ENCODE data around the gene SLC35A5.

DNA sequence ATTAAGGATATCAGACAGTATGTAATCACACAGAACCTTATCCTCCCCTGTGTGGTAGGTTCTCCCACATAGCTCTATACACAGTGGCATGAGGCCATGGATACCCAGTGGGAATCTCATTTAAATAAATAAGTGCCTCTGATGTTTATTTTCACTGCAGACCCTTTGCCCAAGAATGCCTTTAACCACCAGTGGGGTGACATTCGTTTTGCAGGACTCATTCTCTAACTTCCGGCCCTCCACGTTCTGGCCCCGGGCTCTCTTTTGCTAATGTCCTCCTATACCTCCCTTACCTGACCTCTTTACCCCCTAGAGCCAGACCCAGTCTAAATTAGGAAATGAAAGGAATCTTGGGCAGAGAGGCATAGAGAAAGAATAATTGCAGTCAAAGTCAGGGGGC is 70.8 kb downstream of the SLC35A5 start:
- TF ChIP-seq POLR2AphosphoS5 (IDR thresholded peaks at IDR 0.05; ENCODE audit: low read depth, low read length) (no peak), TAF1 (IDR thresholded peaks at IDR 0.05; ENCODE audit: borderline replicate concordance, insufficient read depth, low read length) (no peak), SIN3A (IDR thresholded peaks at IDR 0.05; ENCODE audit: borderline replicate concordance, insufficient read depth, low read length) (no peak)
